SK-N-MC (cell line): ENCODE data around the gene TTLL11.

Experiments
- EZH2 ChIP-seq: fragments of 200-600 bp; sonication (generic); IDR thresholded peaks from one replicate; pipeline ENCODE4 v1.6.1; 2017; ENCODE audit warnings: antibody characterized with exemption
- POLR2AphosphoS5 ChIP-seq: IDR thresholded peaks from 2 replicates; pipeline ENCODE4 v1.6.1; 2012; ENCODE audit warnings: mild to moderate bottlenecking, low read depth, low read length, borderline replicate concordance

GRCh38 chr9:122075135-122076030 is 17.7 kb downstream of the TTLL11 start:
- no peak for TF ChIP-seq EZH2
- no peak for TF ChIP-seq POLR2AphosphoS5
